K562 (cell line): Measurements from ENCODE around the gene PCDH1. TPM values are rescaled to one million over a fixed set of nuclear protein-coding genes. Genes with fewer than 3 reads are reported as not detected.

Experiments used
- ATAC-seq: fragments of 200-7000 bp; cut with Tn5 transposase; 3 replicates; pipeline ENCODE4 v1.9.1; 2020; ENCODE audit warnings: moderate library complexity
- BruUV-seq: library from RNA; stranded (reverse); fragments of 400-500 nt; replicated peaks from 2 replicates; lab custom pipeline; 2021; lab: Mats Ljungman, UMichigan
- CTCF ChIA-PET: fragments of 300-600 bp; formaldehyde crosslinking; extraction: SDS; loops from one replicate; lab custom pipeline; 2021; ENCODE audit warnings: low intra/inter-chr PET ratio; lab: Yijun Ruan, JAX
- POLR2A ChIA-PET: fragments of 300-600, 350-650 bp; sonication (Branson Sonifier 250); formaldehyde crosslinking; extraction: SDS; loops from one replicate; lab custom pipeline; 2021; ENCODE audit warnings: antibody characterized with exemption, inconsistent platforms; lab: Yijun Ruan, JAX
- DNase-seq, 4 experiments: peaks; one replicate each; pipeline versions ENCODE4 v3.0.0 to v3.0.0-alpha.2; 2011 to 2018; ENCODE audit warnings: low spot score in 3 of 4, mixed read lengths in 3 of 4; ENCODE audit errors: extremely low read depth in 1 of 4
- FAIRE-seq: peaks from 2 replicates; lab custom pipeline; 2011; peaks lifted over from hg19 to GRCh38; lab: Jason Lieb, UNC
- H2AFZ ChIP-seq: 2 replicates; pipeline ENCODE4 v1.6.0; 2011; ENCODE audit warnings: low read depth, low read length, control low read depth, inconsistent platforms
- H3K27ac ChIP-seq: fragments of 200-600 bp; 3 replicates; pipeline ENCODE4 v1.8.0; 2011; ENCODE audit warnings: low read depth, mild to moderate bottlenecking, control low read depth, inconsistent platforms, low read length, moderate library complexity, mixed read lengths; ENCODE audit errors: extremely low read depth
- H3K27me3 ChIP-seq, 2 experiments: fragments of 300-600 bp in 1 of 2; 2 replicates in 1 of 2; 3 replicates in 1 of 2; pipeline versions ENCODE4 v1.6.0 to v1.8.0; 2011; ENCODE audit warnings: inconsistent platforms in 2 of 2, low read length in 2 of 2, mild to moderate bottlenecking in 1 of 2, mixed read lengths in 1 of 2, moderate library complexity in 1 of 2; ENCODE audit not compliant: control insufficient read depth in 2 of 2, insufficient read depth in 2 of 2
- H3K36me3 ChIP-seq: fragments of 300-600 bp; 3 replicates; pipeline ENCODE4 v1.8.0; 2011; ENCODE audit warnings: mild to moderate bottlenecking, low read length, inconsistent platforms; ENCODE audit not compliant: control insufficient read depth, insufficient read depth
- H3K4me1 ChIP-seq, 2 experiments: fragments of 200-600 bp in 1 of 2; replicated peaks in 1 of 2; 2 replicates in 1 of 2; 3 replicates in 1 of 2; pipeline versions ENCODE4 v1.5.1 to v1.8.0; 2011; ENCODE audit warnings: inconsistent platforms in 2 of 2, low read length in 2 of 2, mild to moderate bottlenecking in 1 of 2, mixed read lengths in 1 of 2, moderate library complexity in 1 of 2; ENCODE audit not compliant: control insufficient read depth in 2 of 2, insufficient read depth in 2 of 2
- H3K4me2 ChIP-seq: 2 replicates; pipeline ENCODE4 v1.6.1; 2011; ENCODE audit warnings: low read length, control low read depth, inconsistent platforms, mixed read lengths; ENCODE audit not compliant: insufficient read depth
- H3K4me3 ChIP-seq: fragments of 200-600 bp; sonication (generic), shearing (Covaris generic); 2 replicates; pipeline ENCODE4 v1.5.1; 2016; ENCODE audit warnings: control low read depth, inconsistent platforms
- H3K79me2 ChIP-seq: fragments of 200-600 bp; 3 replicates; pipeline ENCODE4 v1.8.0; 2011; ENCODE audit warnings: low read length, inconsistent platforms; ENCODE audit not compliant: control insufficient read depth, insufficient read depth
- H3K9ac ChIP-seq, 2 experiments: 2 replicates each; pipeline versions ENCODE4 v1.6.0 to v1.6.1; 2011; ENCODE audit warnings: low read depth in 2 of 2, low read length in 2 of 2, control low read depth in 1 of 2, inconsistent platforms in 1 of 2, mild to moderate bottlenecking in 1 of 2, mixed read lengths in 1 of 2; ENCODE audit not compliant: insufficient read depth in 1 of 2
- H3K9me1 ChIP-seq: one replicate; pipeline ENCODE4 v1.6.0; 2011; ENCODE audit warnings: inconsistent platforms, mild to moderate bottlenecking, low read length, moderate library complexity; ENCODE audit not compliant: control insufficient read depth, insufficient read depth
- H3K9me3 ChIP-seq: replicated peaks from 2 replicates; pipeline ENCODE4 v1.5.1; 2011; ENCODE audit warnings: low read depth, low read length, inconsistent platforms; ENCODE audit not compliant: control insufficient read depth, insufficient read depth
- H4K20me1 ChIP-seq: replicated peaks from 2 replicates; pipeline ENCODE4 v1.6.1; 2011; ENCODE audit warnings: low read length, inconsistent platforms, mixed read lengths; ENCODE audit not compliant: control insufficient read depth, insufficient read depth
- ATF3 ChIP-seq, 2 experiments: fragments of 450-650 bp in 1 of 2; sonication (generic) in 1 of 2; formaldehyde crosslinking in 1 of 2; IDR thresholded peaks in 1 of 2; conservative IDR thresholded peaks in 1 of 2; 2 replicates each; pipeline versions ENCODE4 v1.6.1 to v1.8.1; 2016 to 2023; ENCODE audit warnings: mild to moderate bottlenecking in 2 of 2, moderate library complexity in 2 of 2, inconsistent platforms in 1 of 2, missing genetic modification reagents in 1 of 2
- CGGBP1 ChIP-seq: fragments of 250-450 bp; sonication (Bioruptor Pico); IDR thresholded peaks from 2 replicates; pipeline ENCODE4 v1.9.0; 2021; ENCODE audit warnings: mild to moderate bottlenecking
- HMG20B ChIP-seq: fragments of 250-450 bp; sonication (Bioruptor Pico); IDR thresholded peaks from 2 replicates; pipeline ENCODE4 v1.5.0; 2021; ENCODE audit warnings: mild to moderate bottlenecking
- JUNB ChIP-seq: fragments of 450-650 bp; formaldehyde crosslinking; conservative IDR thresholded peaks from 2 replicates; pipeline ENCODE4 v1.4.0; 2020; ENCODE audit warnings: mild to moderate bottlenecking
- MCM3 ChIP-seq: fragments of 450-650 bp; IDR thresholded peaks from 2 replicates; pipeline ENCODE4 v1.6.1; 2016
- MYBL2 ChIP-seq, 2 experiments: fragments of 450-650 bp in 1 of 2; sonication (generic) in 1 of 2; formaldehyde crosslinking in 1 of 2; IDR thresholded peaks; 2 replicates each; pipeline versions ENCODE4 v1.6.1 to v1.8.1; 2017 to 2022; ENCODE audit warnings: borderline replicate concordance in 1 of 2, inconsistent platforms in 1 of 2, low read depth in 1 of 2, mild to moderate bottlenecking in 1 of 2, missing genetic modification reagents in 1 of 2, moderate library complexity in 1 of 2
- NR2F6 ChIP-seq: fragments of 450-650 bp; formaldehyde crosslinking; IDR thresholded peaks from 2 replicates; pipeline ENCODE4 v1.4.0; 2020; ENCODE audit warnings: mild to moderate bottlenecking
- PHB ChIP-seq: fragments of 250-450 bp; sonication (Bioruptor Pico); IDR thresholded peaks from 2 replicates; pipeline ENCODE4 v1.5.0; 2021
- POLR2AphosphoS5 ChIP-seq: IDR thresholded peaks from 2 replicates; pipeline ENCODE4 v1.6.1; 2011; ENCODE audit warnings: mild to moderate bottlenecking, low read depth, low read length, moderate library complexity; ENCODE audit not compliant: control insufficient read depth, insufficient read depth
- POLR2B ChIP-seq: fragments of 450-650 bp; IDR thresholded peaks from 2 replicates; pipeline ENCODE4 v1.6.1; 2018; ENCODE audit warnings: low read depth; ENCODE audit not compliant: partially characterized antibody
- POLR3G ChIP-seq: IDR thresholded peaks from 2 replicates; pipeline ENCODE4 v1.6.1; 2011; ENCODE audit not compliant: insufficient read length, insufficient replicate concordance; ENCODE audit errors: extremely low read depth
- RFX1 ChIP-seq: fragments of 450-650 bp; IDR thresholded peaks from 2 replicates; pipeline ENCODE4 v1.6.1; 2016; ENCODE audit warnings: mild to moderate bottlenecking, moderate library complexity
- ZBTB5 ChIP-seq: fragments of 450-650 bp; IDR thresholded peaks from 2 replicates; pipeline ENCODE4 v1.6.1; 2017; ENCODE audit warnings: antibody characterized with exemption
- ZNF140 ChIP-seq: fragments of 250-450 bp; sonication (Bioruptor Pico); IDR thresholded peaks from 2 replicates; pipeline ENCODE4 v1.8.0; 2021; ENCODE audit warnings: moderate library complexity, mild to moderate bottlenecking, inconsistent platforms
- ZNF431 ChIP-seq: sonication (generic); formaldehyde crosslinking; IDR thresholded peaks from 2 replicates; pipeline ENCODE4 v1.8.0; 2022; ENCODE audit warnings: mild to moderate bottlenecking, missing genetic modification reagents
- ZNF449 ChIP-seq: fragments of 250-450 bp; sonication (Bioruptor Pico); IDR thresholded peaks from 2 replicates; pipeline ENCODE4 v1.8.0; 2022; ENCODE audit warnings: moderate library complexity, mild to moderate bottlenecking, inconsistent platforms
- WGBS: fragments of 100-300 bp; shearing (Covaris generic); methylation state at CpG from one replicate; pipeline ENCODE4 v1.1.6; 2016; ENCODE audit warnings: low coverage, mixed read lengths; ENCODE audit not compliant: insufficient coverage; ENCODE audit errors: missing lambda C conversion rate; 5-methylcytosine and 5-hydroxymethylcytosine counted together
- in situ Hi-C: fragments of 300-500 bp; cut with MboI; formaldehyde crosslinking; loops from 4 replicates; pipeline ENCODE4 v1.15.0; 2018; ENCODE audit warnings: inconsistent platforms, mixed read lengths
- intact Hi-C: fragments of 100-400 bp; cut with micrococcal nuclease; formaldehyde crosslinking; loops from 2 replicates; pipeline ENCODE4 v1.14.2; 2022
- polyA plus RNA-seq, 8 experiments: library from polyadenylated mRNA; depleted of rRNA in 4 of 8; stranded (reverse) in 5 of 8; unstranded in 3 of 8; fragments of >200 nt; fragmentation: Nextera tagmentation in 2 of 8; fragmentation: Illumina TruSeq in 1 of 8; extraction: Ambion mirVana in 2 of 8; extraction: Trizol in 1 of 8; gene quantifications; 2 replicates each; pipeline versions ENCODE4 v1.2.1 to v1.2.3, GENCODE V29; 2011 to 2014; ENCODE audit warnings: inconsistent platforms in 1 of 8, missing spikeins in 1 of 8
- total RNA-seq, 7 experiments: library from RNA; depleted of rRNA in 6 of 7; stranded (reverse); fragments of >200 nt in 6 of 7; fragmentation: Illumina TruSeq in 2 of 7; extraction: Trizol in 2 of 7; gene quantifications; 2 replicates each; pipeline versions ENCODE4 v1.2.1 to v1.2.3, GENCODE V29; 2011 to 2021; ENCODE audit warnings: low replicate concordance in 1 of 7

The PCDH1 gene
- total and polyA plus RNA-seq, 9 of the 15 experiments (the other 6 are each of a cell fraction or from before 2014, with no cell fraction given) = 0.11 to 3.6 (median 1.9) TPM; not detected in 1

GRCh38 chr5:141908796-141909195, 30.6 kb upstream of the PCDH1 start:
- Histone ChIP-seq H3K4me1 (peaks cover 2 to 3% of the 10 kb centered on the region in 2 experiments; a peak in 2 of 5 replicates), H4K20me1 (no peaks in the 10 kb centered on the region), H2AFZ (no peak overlapping the region), H3K27ac (no peak overlapping the region)
- ATAC-seq = no peak
- TF ChIP-seq RFX1 (no peak), ATF3 (IDR thresholded peaks at IDR 0.05) (no peak), ATF3 (CRISPR knock-in tag; conservative IDR thresholded peaks at IDR 0.05) (no peak), JUNB (CRISPR knock-in tag) (no peak), POLR2AphosphoS5 (no peak), NR2F6 (CRISPR knock-in tag) (no peak), MCM3 (no peak), CGGBP1 (CRISPR knock-in tag) (no peak), HMG20B (CRISPR knock-in tag) (no peak), ZNF140 (CRISPR knock-in tag) (no peak), PHB (CRISPR knock-in tag) (no peak), MYBL2 (IDR thresholded peaks at IDR 0.05; ENCODE audit: low read depth) (no peak), MYBL2 (CRISPR knock-in tag; IDR thresholded peaks at IDR 0.05; ENCODE audit: borderline replicate concordance) (no peak), ZNF431 (CRISPR knock-in tag) (no peak), POLR3G (no peak), POLR2B (no peak), ZBTB5 (no peak), ZNF449 (CRISPR knock-in tag) (no peak)
- TF ChIP-seq, all 486 proteins: peak for 0
- no peak for DNase-seq
- no peak overlapping the region for H3K9ac ChIP-seq
- in situ Hi-C loops (no loop called here), intact Hi-C loops (no loop called here)
- H3K4me2 ChIP-seq = no peak overlapping the region
- no peak for FAIRE-seq
- ChIA-PET CTCF (no interaction called here), POLR2A (no interaction called here)
- no peaks in the 10 kb centered on the region for H3K79me2 ChIP-seq
- WGBS = 27% methylated on average over 2 of the region's 2 CpGs
- no peaks in the 10 kb centered on the region for H3K27me3 ChIP-seq
- no peak overlapping the region for H3K4me3 ChIP-seq
- no peaks in the 10 kb centered on the region for H3K9me1 ChIP-seq
- no peaks in the 10 kb centered on the region; the same call in 1 of the 2 replicates for H3K9me3 ChIP-seq
- BruUV-seq = no TSS peak
- no peaks in the 10 kb centered on the region for H3K36me3 ChIP-seq
